HG02571 (cell line): ENCODE results near the gene PNMA3.
"Not testable (repeated sequence)": the region's sequence is repeated elsewhere in the genome, so short reads cannot be mapped to it uniquely, and the experiment has no call there.

Experiments
- ATAC-seq: cut with Tn5 transposase; IDR thresholded peaks from one replicate; pipeline ENCODE4 v1.9.1; 2021; ENCODE audit warnings: mild to moderate bottlenecking, moderate library complexity; ENCODE audit not compliant: unreplicated experiment

PNMA3 gene, protein sequence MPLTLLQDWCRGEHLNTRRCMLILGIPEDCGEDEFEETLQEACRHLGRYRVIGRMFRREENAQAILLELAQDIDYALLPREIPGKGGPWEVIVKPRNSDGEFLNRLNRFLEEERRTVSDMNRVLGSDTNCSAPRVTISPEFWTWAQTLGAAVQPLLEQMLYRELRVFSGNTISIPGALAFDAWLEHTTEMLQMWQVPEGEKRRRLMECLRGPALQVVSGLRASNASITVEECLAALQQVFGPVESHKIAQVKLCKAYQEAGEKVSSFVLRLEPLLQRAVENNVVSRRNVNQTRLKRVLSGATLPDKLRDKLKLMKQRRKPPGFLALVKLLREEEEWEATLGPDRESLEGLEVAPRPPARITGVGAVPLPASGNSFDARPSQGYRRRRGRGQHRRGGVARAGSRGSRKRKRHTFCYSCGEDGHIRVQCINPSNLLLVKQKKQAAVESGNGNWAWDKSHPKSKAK

GRCh38 chrX:153055871-153056749 is at the start of gene PNMA3:
PNMA3 (plus strand) TSS chrX:153056470; CDS start chrX:153057056, 586 bp downstream.
- no peak for ATAC-seq

- ATAC-seq = not testable (repeated sequence)
Observed at GRCh38 chrX:153017174-153017573, 39.1 kb upstream of the PNMA3 start.

DNA sequence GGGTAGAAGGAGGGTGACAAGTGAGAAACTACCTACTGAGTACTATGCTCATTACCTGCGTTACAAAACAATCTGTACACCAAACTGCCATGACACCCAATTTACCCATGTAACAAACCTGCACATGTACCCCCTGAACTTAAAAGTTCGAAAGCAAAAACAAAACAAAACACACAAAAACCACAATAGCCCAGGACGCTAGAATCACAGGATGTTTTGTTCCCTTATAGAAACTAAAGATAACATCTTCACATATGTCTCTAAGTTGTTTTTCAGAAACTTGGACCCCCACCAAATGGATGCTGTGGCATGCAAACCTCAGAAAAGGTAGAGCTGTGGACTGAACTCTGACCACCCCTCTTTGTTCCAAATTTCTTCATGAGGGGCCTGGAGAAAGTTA is 37.1 kb upstream of the PNMA3 start:
- ATAC-seq = no peak

DNA sequence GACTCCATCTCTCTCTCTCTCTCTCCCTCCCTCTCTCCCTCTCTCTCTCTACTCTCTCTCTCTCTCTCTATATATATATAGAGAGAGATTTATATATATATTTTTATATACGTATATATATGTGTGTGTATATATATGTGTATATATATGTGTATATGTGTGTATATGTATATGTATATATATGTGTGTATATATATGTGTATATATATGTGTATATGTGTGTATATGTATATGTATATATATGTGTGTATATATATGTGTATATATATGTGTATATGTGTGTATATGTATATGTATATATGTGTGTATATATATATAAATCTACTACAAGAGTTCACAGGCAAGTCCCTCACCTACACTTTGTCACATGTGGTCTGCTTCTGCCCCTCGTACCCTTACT is 29.8 kb upstream of the PNMA3 start:
- ATAC-seq = not testable (repeated sequence)

GRCh38 chrX:153028487-153028886 is 27.8 kb upstream of the PNMA3 start:
- not testable (repeated sequence) for ATAC-seq

GRCh38 chrX:153029162-153029561 is 27.1 kb upstream of the PNMA3 start:
- ATAC-seq = no peak

DNA sequence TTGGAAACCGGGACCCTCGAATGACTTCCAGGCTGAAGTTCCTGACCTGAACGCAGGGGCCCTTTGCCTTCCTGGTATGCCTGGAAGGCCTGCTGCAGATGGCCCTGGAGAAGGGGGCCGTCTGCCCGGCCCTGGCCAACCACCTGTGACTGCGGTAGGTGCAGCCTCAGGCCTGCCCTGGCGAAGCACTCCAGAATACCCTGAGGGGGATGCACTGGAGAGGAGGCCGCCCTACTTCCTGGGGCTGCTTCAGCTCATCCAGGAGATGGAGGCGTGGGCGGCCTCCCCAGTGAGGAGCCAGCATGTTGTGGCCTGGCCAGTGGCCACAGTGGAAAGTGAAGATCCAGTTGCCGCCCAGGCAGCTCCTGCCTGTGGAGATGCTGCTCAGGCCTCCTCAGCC is 26.4 kb upstream of the PNMA3 start:
- ATAC-seq = no peak

GRCh38 chrX:153030801-153031200 is 25.5 kb upstream of the PNMA3 start:
- no peak for ATAC-seq

GRCh38 chrX:153032397-153033118 is 23.7 kb upstream of the PNMA3 start:
- no peak for ATAC-seq

DNA sequence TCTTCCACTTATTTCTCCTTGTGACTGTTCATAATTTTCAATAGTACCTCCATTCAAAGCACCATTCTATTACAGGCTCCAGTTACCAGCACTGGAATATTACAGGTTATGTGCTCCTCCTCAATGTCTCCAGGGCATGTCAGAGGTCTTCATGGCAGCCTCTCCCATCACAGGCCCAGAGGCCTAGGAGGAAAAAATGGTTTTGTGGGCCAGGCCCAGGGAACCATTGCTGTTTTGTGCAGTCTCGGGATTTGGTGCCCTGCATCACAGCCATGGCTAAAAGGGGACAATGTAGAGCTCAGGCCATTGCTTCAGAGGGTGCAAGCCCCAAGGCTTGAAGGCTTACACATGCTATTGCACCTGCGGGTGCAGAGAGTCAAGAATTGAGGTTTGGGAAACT is 7.2 kb upstream of the PNMA3 start:
- ATAC-seq = no peak

DNA sequence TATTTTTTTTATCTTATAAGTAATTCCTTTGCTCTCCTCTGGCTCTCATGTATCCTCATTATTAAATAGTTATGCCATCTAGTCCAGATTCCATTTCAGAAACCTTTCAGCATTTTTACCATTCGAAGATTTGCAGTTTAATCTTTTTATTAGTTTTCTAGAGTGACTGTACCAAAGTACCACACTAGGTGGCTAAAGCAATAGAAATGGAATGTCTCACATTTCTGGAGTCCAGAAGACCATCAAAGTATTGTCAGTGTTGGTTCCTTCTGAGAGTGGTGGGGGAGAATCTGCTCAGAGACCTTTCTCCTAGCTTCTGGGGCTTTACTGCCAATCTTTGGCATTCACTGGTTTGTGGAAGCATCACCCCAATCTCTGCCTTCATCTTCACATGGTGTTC is 3.7 kb upstream of the PNMA3 start:
- no peak for ATAC-seq

GRCh38 chrX:153057281-153057680 is 1.0 kb downstream of the PNMA3 start:
- no peak for ATAC-seq

GRCh38 chrX:153059191-153060094 is 3.2 kb downstream of the PNMA3 start:
- no peak for ATAC-seq

DNA sequence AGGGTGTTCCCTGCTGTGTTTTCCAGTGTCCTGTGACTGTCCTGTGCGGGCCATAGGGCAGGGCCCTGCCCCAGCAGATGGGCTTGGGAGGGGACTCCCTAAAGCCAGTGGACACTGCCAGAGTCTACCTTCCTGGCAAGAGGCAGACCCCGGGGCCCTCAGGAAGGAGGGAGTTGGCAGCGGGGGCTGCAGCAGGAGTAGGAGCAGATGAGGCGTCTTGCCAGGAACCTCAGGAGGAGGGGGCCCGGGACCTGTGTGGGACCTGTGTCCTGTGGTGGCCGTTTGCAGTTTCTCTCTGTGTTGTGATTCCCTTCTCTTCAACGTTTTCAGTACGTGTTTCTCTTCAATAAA is 3.8 kb downstream of the PNMA3 start:
- ATAC-seq = no peak

DNA sequence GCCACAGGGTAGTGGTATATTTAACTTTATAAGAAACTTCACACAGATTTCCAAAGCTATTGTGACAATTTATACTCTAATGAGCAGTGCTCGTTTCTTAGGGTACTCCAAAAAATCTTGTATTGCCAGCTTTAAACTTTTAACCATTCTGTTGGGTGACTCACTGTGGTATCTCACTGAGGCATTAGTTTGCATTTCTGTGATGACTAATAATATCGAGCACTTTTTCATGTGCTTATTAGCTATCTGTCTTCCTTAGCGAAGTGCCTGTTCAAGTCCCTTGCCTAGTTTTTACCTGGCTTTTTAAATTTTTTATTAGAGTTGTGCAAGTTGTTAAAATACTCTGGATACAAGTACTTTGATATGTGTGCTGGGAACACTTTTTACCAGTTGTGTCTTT is 5.5 kb downstream of the PNMA3 start:
- no peak for ATAC-seq

DNA sequence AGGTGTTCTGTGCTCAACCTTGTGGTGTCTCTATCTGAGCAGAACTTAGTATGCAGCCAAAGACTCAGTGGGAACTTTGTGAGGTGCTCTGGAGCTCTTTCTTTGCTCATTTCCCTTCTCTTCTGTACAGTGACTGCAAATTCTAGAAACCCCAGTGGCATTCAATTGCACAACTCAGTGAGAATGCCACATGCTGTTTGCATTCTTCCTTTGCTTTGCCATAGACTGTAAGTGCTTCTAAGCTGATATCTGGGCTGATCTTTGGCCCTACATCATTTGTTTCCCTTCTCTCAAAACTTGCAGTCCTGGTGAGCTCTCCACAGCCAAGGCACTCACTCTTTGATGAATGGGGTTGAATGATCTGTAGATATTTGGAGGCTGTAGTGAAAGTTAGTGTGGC is 7.0 kb downstream of the PNMA3 start:
- no peak for ATAC-seq

GRCh38 chrX:153064061-153064460 is 7.8 kb downstream of the PNMA3 start:
- ATAC-seq = no peak

GRCh38 chrX:153065389-153065788 is 9.1 kb downstream of the PNMA3 start:
- ATAC-seq = no peak

DNA sequence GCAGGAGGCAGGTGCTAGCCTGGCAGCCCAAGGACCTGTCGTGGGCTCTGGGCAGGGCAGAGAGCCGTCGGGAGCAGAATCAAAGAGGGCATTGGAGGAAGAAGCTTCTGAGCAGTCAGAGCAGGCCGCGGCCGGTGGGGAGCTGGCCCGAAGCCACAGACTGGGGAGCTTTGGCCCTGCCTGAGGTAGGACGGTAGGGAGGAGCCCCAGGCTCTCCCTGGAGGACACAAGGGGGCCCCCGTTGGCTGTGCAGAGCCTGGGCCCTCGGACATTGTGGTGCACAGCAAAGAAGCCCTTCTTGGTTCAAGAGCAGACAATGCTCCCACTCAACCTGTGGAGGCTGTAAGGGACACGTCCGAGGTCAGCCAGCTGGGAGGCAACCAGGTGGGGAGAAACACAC is 10.1 kb downstream of the PNMA3 start:
- not testable (repeated sequence) for ATAC-seq

DNA sequence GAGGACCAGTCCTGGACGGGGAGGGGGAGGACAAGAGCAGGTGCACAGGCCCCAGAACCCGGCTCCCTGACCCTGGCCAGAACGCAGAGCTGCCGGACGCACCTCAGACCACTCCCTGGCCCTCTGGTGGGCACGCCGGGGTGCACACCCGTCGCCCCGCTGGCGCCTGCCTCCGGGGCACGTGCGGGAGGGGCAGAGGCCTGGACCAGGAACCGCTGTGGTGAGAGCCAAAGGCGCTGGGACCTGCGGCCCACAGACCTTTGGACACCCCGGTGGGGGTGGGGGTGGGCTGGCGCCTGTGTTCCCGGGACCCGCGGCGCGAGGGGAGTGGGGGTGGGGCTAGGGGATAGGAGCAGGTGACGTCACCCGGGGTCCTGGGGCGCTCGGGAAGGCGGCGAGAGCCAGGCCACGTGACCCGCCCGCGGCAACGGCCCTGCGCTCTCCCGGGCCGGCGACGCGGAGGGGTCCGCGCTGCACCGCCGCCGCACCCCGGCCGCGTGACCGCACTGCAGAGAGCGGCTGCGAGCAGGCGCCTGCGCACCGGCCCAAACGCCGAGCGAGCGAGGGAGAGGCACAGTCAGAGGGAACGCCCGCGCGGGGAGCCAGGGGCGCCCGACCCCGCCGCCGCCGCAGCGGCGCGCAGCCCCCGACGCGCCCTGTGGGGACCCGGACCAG is 15.8 kb downstream of the PNMA3 start, which contains the start of gene PNMA6A:
PNMA6A (plus strand) TSS at position 546 of the 675 bp plus-strand sequence. CDS start 609 bp downstream, outside the sequence.
- ATAC-seq = not testable (repeated sequence)
